HepG2 (cell line): ENCODE data around the gene KCTD19. TPM values are rescaled to one million over a fixed set of nuclear protein-coding genes. Genes with fewer than 3 reads are reported as not detected.

Experiments used
- AKNA ChIP-seq: sonication (generic); formaldehyde crosslinking; IDR thresholded peaks from 2 replicates; pipeline ENCODE4 v1.4.0; 2020; ENCODE audit warnings: missing genetic modification reagents, borderline replicate concordance
- ATAD3A ChIP-seq: sonication (generic); formaldehyde crosslinking; IDR thresholded peaks from 2 replicates; pipeline ENCODE4 v1.4.0; 2020; ENCODE audit warnings: missing genetic modification reagents
- BHLHE40 ChIP-seq: IDR thresholded peaks from 2 replicates; pipeline ENCODE4 v1.6.1; 2011; ENCODE audit warnings: low read length, improper control_type of control experiment
- DDIT3 ChIP-seq: sonication (generic); formaldehyde crosslinking; IDR thresholded peaks from 2 replicates; pipeline ENCODE4 v1.4.0; 2020; ENCODE audit warnings: mild to moderate bottlenecking, missing genetic modification reagents
- DNMT3B ChIP-seq: conservative IDR thresholded peaks from 2 replicates; pipeline ENCODE4 v1.6.1; 2016; ENCODE audit warnings: missing biosample characterization, control low read depth
- GTF2F1 ChIP-seq: fragments of 150-350 bp; IDR thresholded peaks from 2 replicates; pipeline ENCODE4 v1.6.1; 2014; ENCODE audit warnings: low read length
- HDAC6 ChIP-seq: fragments of 200-600 bp; sonication (generic); IDR thresholded peaks from 2 replicates; pipeline ENCODE4 v1.7.0; 2017; ENCODE audit warnings: mild to moderate bottlenecking, antibody characterized with exemption, low read length, low read depth
- HNRNPL ChIP-seq: fragments of 200-400 bp; formaldehyde crosslinking; IDR thresholded peaks from 2 replicates; pipeline ENCODE4 v1.6.1; 2017; ENCODE audit warnings: mild to moderate bottlenecking, low read depth, low read length
- KLF9 ChIP-seq: IDR thresholded peaks from 2 replicates; pipeline ENCODE4 v1.6.1; 2016; ENCODE audit warnings: low read depth
- MTERF4 ChIP-seq: sonication (generic); formaldehyde crosslinking; IDR thresholded peaks from 2 replicates; pipeline ENCODE4 v1.8.0; 2023; ENCODE audit warnings: mild to moderate bottlenecking, missing genetic modification reagents
- MYPOP ChIP-seq: sonication (generic); formaldehyde crosslinking; IDR thresholded peaks from 2 replicates; pipeline ENCODE4 v1.8.1; 2023; ENCODE audit warnings: mild to moderate bottlenecking, moderate library complexity, missing genetic modification reagents
- NR1H2 ChIP-seq: sonication (generic); formaldehyde crosslinking; IDR thresholded peaks from 2 replicates; pipeline ENCODE4 v1.8.1; 2022; ENCODE audit warnings: low read depth, missing genetic modification reagents, borderline replicate concordance
- PHF5A ChIP-seq: IDR thresholded peaks from one replicate; pipeline ENCODE4 v1.6.1; 2018; ENCODE audit warnings: low read depth, missing genetic modification reagents; ENCODE audit not compliant: unreplicated experiment
- RAD51 ChIP-seq: fragments of 450-650 bp; IDR thresholded peaks from 2 replicates; pipeline ENCODE4 v1.6.1; 2016; ENCODE audit warnings: borderline replicate concordance
- RFX3 ChIP-seq: IDR thresholded peaks from 2 replicates; pipeline ENCODE4 v1.6.1; 2016; ENCODE audit warnings: missing biosample characterization, missing genetic modification reagents
- SP4 ChIP-seq: sonication (generic); formaldehyde crosslinking; IDR thresholded peaks from 2 replicates; pipeline ENCODE4 v1.8.1; 2023; ENCODE audit warnings: mild to moderate bottlenecking, missing genetic modification reagents
- ZNF138 ChIP-seq: sonication (generic); formaldehyde crosslinking; IDR thresholded peaks from 2 replicates; pipeline ENCODE4 v1.5.0; 2020; ENCODE audit warnings: mild to moderate bottlenecking, low read depth, missing genetic modification reagents
- ZNF543 ChIP-seq: sonication (generic); formaldehyde crosslinking; IDR thresholded peaks from 2 replicates; pipeline ENCODE4 v1.4.0; 2020; ENCODE audit warnings: mild to moderate bottlenecking, missing genetic modification reagents
- ZNF674 ChIP-seq: sonication (generic); formaldehyde crosslinking; IDR thresholded peaks from 2 replicates; pipeline ENCODE4 v1.5.0; 2020; ENCODE audit warnings: low read depth, mild to moderate bottlenecking, missing genetic modification reagents
- ZNF772 ChIP-seq: sonication (generic); formaldehyde crosslinking; IDR thresholded peaks from 2 replicates; pipeline ENCODE4 v1.5.0; 2020; ENCODE audit warnings: mild to moderate bottlenecking, missing genetic modification reagents
- ZSCAN12 ChIP-seq: sonication (generic); formaldehyde crosslinking; IDR thresholded peaks from 2 replicates; pipeline ENCODE4 v1.9.0; 2021; ENCODE audit warnings: mild to moderate bottlenecking, missing genetic modification reagents
- ZSCAN25 ChIP-seq: sonication (generic); formaldehyde crosslinking; IDR thresholded peaks from 2 replicates; pipeline ENCODE4 v1.8.0; 2022; ENCODE audit warnings: mild to moderate bottlenecking, missing genetic modification reagents
- polyA plus RNA-seq, 8 experiments: library from polyadenylated mRNA; depleted of rRNA in 3 of 8; stranded (reverse) in 7 of 8; unstranded in 1 of 8; fragments of >200 nt; fragmentation: Illumina TruSeq in 4 of 8; extraction: Trizol in 4 of 8; gene quantifications; 2 replicates each; pipeline versions ENCODE4 v1.2.1 to v1.2.3, GENCODE V29; 2011 to 2016; ENCODE audit warnings: low read depth in 4 of 8, missing spikeins in 1 of 8, mixed read lengths in 1 of 8; ENCODE audit not compliant: insufficient read depth in 1 of 8
- total RNA-seq, 5 experiments: library from RNA; depleted of rRNA; stranded (reverse); fragments of >200 nt; fragmentation: Illumina TruSeq; extraction: Trizol; gene quantifications; 2 replicates each; pipeline ENCODE4 v1.2.3, GENCODE V29; 2016; ENCODE audit warnings: low read depth in 1 of 5

KCTD19 gene
- total and polyA plus RNA-seq, 2 of the 13 experiments (the other 11 are each of a cell fraction or from before 2014, with no cell fraction given), result not detected

- TF ChIP-seq DDIT3 (no peak), ZSCAN25 (CRISPR knock-in tag) (no peak), ZNF138 (peak; percentile 42; the same call in 1 of the 2 replicates), MTERF4 (peak; percentile 93; the same call in 1 of the 2 replicates), HNRNPL (peak; percentile 92), ATAD3A (CRISPR knock-in tag) (0 out of 2 replicates have a peak, but pooled peaks have one; percentile 10), AKNA (CRISPR knock-in tag) (no peak), SP4 (CRISPR knock-in tag) (peak; percentile 69; the same call in 1 of the 2 replicates), BHLHE40 (peak; percentile 75), PHF5A (CRISPR knock-in tag) (no peak), ZNF772 (CRISPR knock-in tag) (peak; percentile 66; the same call in 1 of the 2 replicates), HDAC6 (no peak), RFX3 (CRISPR knock-in tag) (no peak), RAD51 (no peak), ZNF543 (CRISPR knock-in tag) (0 out of 2 replicates have a peak, but pooled peaks have one; percentile 81), MYPOP (CRISPR knock-in tag) (no peak), DNMT3B (CRISPR knock-in tag) (no peak), KLF9 (CRISPR knock-in tag) (no peak), ZNF674 (CRISPR knock-in tag) (peak; percentile 61; the same call in 1 of the 2 replicates), GTF2F1 (no peak), NR1H2 (CRISPR knock-in tag) (peak; percentile 51; the same call in 1 of the 2 replicates), ZSCAN12 (CRISPR knock-in tag) (0 out of 2 replicates have a peak, but pooled peaks have one; percentile 74)
Measured at GRCh38 chr16:67279296-67280089, 47.0 kb downstream of the KCTD19 start, which contains the start of gene PLEKHG4 (continued).
